Stimulated activated CD8-positive, alpha-beta memory T cell treated with anti-CD3 and anti-CD28 coated beads, Interleukin-15, amount 100 ng/mL, for 24 hours (primary cell): ENCODE data around the gene COG8.
A peak's percentile ranks its signal among the peaks of the same experiment; 100 is the strongest.
"Not testable (repeated sequence)": the region's sequence is repeated elsewhere in the genome, so short reads cannot be mapped to it uniquely, and the experiment has no call there.

Experiments
- DNase-seq: peaks from one replicate; pipeline ENCODE4 v3.0.0-alpha.2; 2020; ENCODE audit warnings: low read depth

Gene COG8

GRCh38 chr16:69339289-69340094 is at the start of gene COG8, which contains the start of gene NIP7:
Gene COG8 (minus strand): TSS chr16:69339564. CDS start chr16:69339552, 12 bp downstream.
Gene NIP7 (plus strand): TSS chr16:69339772. CDS start chr16:69339830, 58 bp downstream.
- DNase-seq, result peak; percentile 77

GRCh38 chr16:69386596-69386995 is 47.2 kb upstream of the COG8 start:
- no peak for DNase-seq

- DNase-seq, result no peak
Measured at GRCh38 chr16:69384974-69385373, 45.6 kb upstream of the COG8 start.

- DNase-seq, result no peak
Measured at GRCh38 chr16:69382421-69382820, 43.1 kb upstream of the COG8 start.

- no peak for DNase-seq
Measured at GRCh38 chr16:69381231-69381630, 41.9 kb upstream of the COG8 start.

GRCh38 chr16:69378760-69379159 is 39.4 kb upstream of the COG8 start:
- DNase-seq, result no peak

- no peak for DNase-seq
Measured at GRCh38 chr16:69378036-69378435, 38.7 kb upstream of the COG8 start.

GRCh38 chr16:69376393-69377059 is 37.2 kb upstream of the COG8 start:
- DNase-seq, result no peak

GRCh38 chr16:69373019-69373418 is 33.7 kb upstream of the COG8 start:
- no peak for DNase-seq

- DNase-seq, result no peak
Measured at GRCh38 chr16:69371564-69371963, 32.2 kb upstream of the COG8 start.

- DNase-seq, result no peak
Measured at GRCh38 chr16:69368866-69369265, 29.5 kb upstream of the COG8 start.

- no peak for DNase-seq
Measured at GRCh38 chr16:69367980-69368379, 28.6 kb upstream of the COG8 start.

- DNase-seq, result no peak
Measured at GRCh38 chr16:69366431-69366830, 27.1 kb upstream of the COG8 start.

- DNase-seq, result no peak
Measured at GRCh38 chr16:69365901-69366300, 26.5 kb upstream of the COG8 start.

- DNase-seq, result no peak
Measured at GRCh38 chr16:69364088-69364487, 24.7 kb upstream of the COG8 start.

- DNase-seq, result no peak
Measured at GRCh38 chr16:69363281-69363717, 23.9 kb upstream of the COG8 start.

GRCh38 chr16:69360070-69360469 is 20.7 kb upstream of the COG8 start:
- DNase-seq, result not testable (repeated sequence)

GRCh38 chr16:69351309-69352027 is 12.1 kb upstream of the COG8 start, which contains the start of gene TMED6:
Gene TMED6 (minus strand): TSS chr16:69351786. CDS start chr16:69351753, 33 bp downstream.
- no peak for DNase-seq

- DNase-seq, result no peak
Measured at GRCh38 chr16:69350536-69351133, 11.3 kb upstream of the COG8 start.

- no peak for DNase-seq
Measured at GRCh38 chr16:69349536-69349935, 10.2 kb upstream of the COG8 start.

- no peak for DNase-seq
Measured at GRCh38 chr16:69348222-69348621, 8.9 kb upstream of the COG8 start.

- DNase-seq, result no peak
Measured at GRCh38 chr16:69346683-69347082, 7.3 kb upstream of the COG8 start.
